ENCODE data around the gene DAB2IP.

DNA sequence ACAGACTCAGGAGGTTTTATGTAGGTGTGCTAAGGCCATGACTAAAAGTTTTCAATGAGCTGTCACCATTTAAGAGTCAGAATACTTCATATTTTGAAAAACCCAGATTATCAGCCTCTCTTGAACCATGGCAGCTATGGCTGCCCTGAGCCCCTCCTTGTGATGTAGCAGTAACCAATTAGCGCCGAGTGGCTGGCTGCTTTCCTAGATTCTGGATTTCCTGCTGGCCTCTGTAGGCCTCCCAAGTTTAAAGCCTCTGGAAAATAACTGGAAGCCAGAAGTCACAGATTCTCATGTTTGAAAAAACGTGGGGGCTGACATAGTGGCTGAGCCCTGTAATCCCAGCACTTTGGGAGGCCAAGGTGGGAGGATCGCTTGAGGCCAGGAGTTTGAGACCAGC lies 25.5 kb downstream of the DAB2IP start:
- TF ChIP-seq ZNF221 (tag by site-specific recombination; IDR thresholded peaks at IDR 0.05; ENCODE audit: borderline replicate concordance) (no peak), ZNF19 (tag by site-specific recombination; IDR thresholded peaks at IDR 0.05; ENCODE audit: low read depth) (no peak), ZNF335 (tag by site-specific recombination; conservative IDR thresholded peaks at IDR 0.05) (no peak), HOXA7 (CRISPR knock-in tag; IDR thresholded peaks at IDR 0.05; ENCODE audit: borderline replicate concordance) (no peak), ZBTB7A (tag by site-specific recombination; IDR thresholded peaks at IDR 0.05; ENCODE audit: low read depth) (no peak), ZBTB1 (tag by site-specific recombination; IDR thresholded peaks at IDR 0.05) (no peak), MYNN (tag by site-specific recombination; IDR thresholded peaks at IDR 0.05; ENCODE audit: borderline replicate concordance) (no peak)
- TF ChIP-seq, protein P1, sequence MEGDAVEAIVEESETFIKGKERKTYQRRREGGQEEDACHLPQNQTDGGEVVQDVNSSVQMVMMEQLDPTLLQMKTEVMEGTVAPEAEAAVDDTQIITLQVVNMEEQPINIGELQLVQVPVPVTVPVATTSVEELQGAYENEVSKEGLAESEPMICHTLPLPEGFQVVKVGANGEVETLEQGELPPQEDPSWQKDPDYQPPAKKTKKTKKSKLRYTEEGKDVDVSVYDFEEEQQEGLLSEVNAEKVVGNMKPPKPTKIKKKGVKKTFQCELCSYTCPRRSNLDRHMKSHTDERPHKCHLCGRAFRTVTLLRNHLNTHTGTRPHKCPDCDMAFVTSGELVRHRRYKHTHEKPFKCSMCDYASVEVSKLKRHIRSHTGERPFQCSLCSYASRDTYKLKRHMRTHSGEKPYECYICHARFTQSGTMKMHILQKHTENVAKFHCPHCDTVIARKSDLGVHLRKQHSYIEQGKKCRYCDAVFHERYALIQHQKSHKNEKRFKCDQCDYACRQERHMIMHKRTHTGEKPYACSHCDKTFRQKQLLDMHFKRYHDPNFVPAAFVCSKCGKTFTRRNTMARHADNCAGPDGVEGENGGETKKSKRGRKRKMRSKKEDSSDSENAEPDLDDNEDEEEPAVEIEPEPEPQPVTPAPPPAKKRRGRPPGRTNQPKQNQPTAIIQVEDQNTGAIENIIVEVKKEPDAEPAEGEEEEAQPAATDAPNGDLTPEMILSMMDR (tag by site-specific recombination; IDR thresholded peaks at IDR 0.05), result no peak
- TF ChIP-seq, protein P2, sequence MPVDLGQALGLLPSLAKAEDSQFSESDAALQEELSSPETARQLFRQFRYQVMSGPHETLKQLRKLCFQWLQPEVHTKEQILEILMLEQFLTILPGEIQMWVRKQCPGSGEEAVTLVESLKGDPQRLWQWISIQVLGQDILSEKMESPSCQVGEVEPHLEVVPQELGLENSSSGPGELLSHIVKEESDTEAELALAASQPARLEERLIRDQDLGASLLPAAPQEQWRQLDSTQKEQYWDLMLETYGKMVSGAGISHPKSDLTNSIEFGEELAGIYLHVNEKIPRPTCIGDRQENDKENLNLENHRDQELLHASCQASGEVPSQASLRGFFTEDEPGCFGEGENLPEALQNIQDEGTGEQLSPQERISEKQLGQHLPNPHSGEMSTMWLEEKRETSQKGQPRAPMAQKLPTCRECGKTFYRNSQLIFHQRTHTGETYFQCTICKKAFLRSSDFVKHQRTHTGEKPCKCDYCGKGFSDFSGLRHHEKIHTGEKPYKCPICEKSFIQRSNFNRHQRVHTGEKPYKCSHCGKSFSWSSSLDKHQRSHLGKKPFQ (tag by site-specific recombination; IDR thresholded peaks at IDR 0.05), result no peak
